ACHN (cell line): ENCODE measurements around the gene GRIN3B.

ENCODE experiments used
- DNase-seq: peaks from one replicate; pipeline ENCODE4 v3.0.0-alpha.2; 2015
- in situ Hi-C: cut with HindIII; loops from 2 replicates; pipeline ENCODE4 v1.10.0; 2017; ENCODE audit warnings: low sequenced_read_pairs, low pct_ligation_motif_present, low pct_unique_long_range_greater_than_20kb

The GRIN3B gene

DNA sequence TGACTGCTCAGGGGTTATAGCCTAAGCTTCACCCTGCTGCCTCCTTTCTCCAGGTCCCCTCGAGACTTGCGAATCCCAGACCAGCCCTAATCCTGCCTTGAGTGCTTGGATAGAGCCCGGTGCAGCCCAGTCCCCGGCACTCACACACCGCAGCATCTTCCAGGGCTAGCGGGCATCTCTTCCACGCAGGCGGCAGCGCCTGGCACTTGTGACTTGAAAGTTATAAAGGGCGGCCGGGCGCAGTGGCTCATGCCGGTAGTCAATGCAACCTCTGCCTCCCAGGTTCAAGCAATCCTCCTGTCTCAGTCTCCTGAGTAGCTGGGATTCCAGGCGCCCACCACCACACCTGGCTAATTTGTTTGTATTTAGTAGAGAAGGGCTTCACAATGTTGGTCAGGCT is 14.1 kb upstream of the GRIN3B start:
- in situ Hi-C loops: no loop called here
- no peak for DNase-seq

DNA sequence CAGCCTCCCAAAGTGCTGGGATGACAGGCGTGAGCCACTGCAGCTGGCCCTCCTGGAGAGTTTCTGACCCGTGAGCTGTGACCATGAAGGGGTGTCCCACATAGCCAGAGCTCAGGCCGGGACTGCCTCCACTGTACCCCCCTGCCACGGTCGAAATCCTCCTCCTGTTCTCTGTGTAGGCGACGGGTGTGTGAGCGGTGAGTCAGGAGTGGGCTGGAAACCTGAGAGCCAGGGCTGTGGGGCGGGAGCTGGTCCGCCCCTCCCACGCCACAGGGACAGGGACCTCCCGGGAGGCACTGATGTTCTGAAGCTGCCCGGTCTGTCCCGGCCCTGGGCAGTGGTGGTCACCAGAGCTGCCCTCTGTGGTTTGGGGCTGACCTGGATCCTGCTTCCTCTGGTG is 12.1 kb upstream of the GRIN3B start:
- in situ Hi-C loops: no loop called here
- no peak for DNase-seq

DNA sequence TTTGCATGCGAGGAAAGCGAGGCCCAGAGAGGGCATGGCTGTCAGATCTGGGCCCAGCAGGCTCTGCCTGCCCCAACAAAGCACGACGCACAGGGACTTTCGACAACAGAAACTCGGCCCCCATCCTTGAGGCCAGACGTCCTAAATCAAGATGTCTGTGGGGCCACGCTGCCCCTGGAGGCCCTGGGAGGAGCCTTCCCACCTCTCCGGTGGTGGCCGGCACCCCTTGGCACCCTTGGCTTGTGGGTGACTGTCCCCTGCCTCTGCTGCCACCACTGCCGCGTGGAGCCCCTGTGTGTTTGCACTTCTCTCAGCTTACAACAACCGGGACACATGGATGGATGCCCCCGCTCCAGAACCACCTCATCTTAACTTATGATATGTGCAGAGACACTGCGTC is 11.7 kb upstream of the GRIN3B start:
- in situ Hi-C loops: no loop called here
- no peak for DNase-seq

DNA sequence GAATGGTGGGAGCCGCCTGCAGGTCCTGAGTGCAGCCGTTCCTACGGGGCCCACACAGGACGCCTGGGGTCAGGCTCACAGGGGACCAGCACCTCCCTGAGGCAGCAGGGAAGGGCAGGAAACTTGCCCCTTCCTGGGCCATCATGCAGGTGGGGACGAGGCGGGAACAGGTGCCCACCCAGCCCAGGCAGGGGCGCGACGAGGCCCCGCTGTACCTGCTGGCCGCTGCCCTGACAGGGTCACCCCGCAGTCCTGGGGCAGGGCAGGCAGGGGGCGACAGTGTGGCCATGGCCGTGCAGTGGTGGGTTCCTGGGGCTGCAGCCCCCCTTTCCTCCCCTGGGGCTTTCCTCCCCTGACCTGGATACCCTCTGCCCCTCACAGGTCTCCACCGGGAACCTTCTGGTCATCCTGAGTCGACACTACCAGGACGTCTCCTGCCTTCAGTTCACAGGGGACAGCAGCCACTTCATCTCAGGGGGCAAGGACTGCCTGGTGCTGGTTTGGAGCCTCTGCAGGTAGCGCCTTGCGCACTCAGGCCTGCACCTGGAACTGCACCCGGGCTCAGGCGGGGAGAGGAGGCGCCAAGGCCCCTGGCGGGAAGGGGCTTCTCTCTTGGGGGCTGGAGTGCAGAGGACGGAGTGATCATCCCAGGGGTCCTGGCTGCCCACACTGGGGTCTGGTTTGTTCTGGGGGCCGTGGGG is 10.7 kb upstream of the GRIN3B start:
- no peak for DNase-seq
- in situ Hi-C loops: no loop called here

DNA sequence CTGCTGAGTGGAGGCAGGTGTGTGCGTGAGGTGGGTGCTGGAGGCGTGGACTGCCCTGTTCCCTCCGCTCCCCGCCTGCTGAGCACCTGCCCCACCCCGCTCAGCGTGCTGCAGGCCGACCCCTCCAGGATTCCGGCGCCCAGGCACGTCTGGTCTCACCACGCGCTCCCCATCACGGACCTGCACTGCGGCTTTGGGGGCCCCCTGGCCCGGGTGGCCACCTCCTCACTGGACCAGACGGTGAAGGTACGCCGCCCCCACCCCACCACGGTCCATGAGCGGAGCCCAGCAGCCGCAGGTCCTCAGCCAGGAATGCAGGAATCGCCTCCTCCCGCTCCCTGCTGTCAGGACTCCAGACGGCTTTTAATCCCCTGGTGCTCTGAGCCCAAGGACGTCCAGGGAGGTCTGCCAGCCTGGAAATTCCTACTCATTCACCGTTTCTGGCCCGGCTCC is 10.1 kb upstream of the GRIN3B start:
- DNase-seq: no peak
- in situ Hi-C loops: no loop called here

DNA sequence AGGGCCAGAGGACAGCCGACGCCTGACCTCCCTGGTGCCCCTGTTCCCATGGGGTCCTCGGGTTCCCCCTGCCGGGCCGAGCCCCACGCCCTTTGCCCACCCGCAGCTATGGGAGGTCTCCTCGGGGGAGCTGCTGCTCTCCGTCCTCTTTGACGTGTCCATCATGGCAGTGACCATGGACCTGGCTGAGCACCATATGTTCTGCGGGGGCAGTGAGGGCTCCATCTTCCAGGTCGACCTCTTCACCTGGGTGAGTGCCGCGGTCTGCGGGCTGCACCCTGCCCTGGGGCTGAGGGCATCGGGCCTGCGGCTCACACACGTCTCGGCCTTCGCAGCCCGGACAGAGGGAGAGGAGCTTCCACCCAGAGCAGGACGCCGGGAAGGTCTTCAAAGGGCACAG is 9.5 kb upstream of the GRIN3B start:
- DNase-seq: no peak
- in situ Hi-C loops: no loop called here

DNA sequence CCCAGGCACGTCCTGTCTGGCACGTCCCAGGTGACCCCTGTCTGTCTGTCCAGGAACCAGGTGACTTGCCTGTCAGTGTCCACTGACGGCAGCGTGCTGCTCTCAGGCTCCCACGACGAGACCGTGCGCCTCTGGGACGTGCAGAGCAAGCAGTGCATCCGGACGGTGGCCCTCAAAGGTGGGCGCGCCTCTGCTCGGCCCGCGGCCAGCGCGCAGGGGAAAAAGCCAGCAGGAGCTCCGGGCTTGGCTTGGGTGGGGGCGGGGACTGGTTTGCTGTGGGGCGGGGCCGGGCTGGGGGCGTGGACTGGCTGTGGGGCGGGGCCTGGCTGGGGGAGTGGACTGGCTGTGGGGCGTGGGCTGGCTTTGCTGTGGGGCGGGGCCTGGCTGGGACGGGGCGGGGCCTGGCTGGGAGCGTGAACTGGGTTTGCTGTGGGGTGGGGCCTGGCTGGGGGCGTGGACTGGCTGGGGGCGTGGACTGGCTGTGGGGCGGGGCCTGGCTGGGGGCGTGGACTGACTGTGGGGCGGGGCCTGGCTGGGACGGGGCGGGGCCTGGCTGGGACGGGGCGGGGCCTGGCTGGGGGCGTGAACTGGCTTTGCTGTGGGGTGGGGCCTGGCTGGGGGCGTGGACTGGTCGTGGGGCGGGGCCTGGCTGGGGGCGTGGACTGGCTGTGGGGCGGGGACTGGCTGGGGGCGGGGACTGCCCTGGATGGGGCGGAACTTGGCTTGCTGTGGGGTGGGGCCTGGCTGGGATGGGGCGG is 8.9 kb upstream of the GRIN3B start:
- in situ Hi-C loops: no loop called here
- DNase-seq: no peak

DNA sequence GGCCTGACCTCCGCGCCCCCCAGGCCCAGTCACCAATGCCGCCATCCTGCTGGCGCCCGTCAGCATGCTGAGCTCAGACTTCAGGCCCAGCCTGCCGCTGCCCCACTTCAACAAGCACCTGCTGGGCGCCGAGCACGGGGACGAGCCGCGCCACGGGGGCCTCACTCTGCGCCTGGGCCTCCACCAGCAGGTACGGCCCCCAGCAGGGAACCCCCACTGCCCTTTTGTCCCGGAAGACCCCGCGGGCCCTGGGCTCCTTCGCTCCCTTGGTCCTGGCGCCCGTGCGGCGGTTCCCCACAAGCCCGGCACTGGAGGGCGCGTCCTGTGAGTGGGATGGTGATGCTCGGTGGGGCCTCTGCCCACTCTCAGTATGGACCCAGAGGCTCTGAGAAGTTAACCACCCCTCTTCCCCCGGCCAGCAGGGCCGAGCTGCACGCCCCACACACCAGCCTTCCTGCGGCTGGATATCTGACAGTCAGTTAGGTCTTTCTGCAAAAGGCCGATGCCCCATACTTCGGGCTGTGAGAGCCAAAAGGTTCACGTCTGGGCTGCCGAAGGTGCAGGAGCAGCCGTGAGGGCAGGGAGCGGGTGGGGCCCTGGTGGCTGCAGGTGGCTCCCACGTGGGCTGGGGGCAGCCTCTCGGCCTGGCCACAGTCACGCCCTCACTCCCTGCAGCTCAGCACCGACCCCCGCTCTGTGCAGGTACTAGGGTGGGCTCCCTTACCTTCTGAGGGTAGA is 8.1 kb upstream of the GRIN3B start:
- DNase-seq: no peak
- in situ Hi-C loops: no loop called here

DNA sequence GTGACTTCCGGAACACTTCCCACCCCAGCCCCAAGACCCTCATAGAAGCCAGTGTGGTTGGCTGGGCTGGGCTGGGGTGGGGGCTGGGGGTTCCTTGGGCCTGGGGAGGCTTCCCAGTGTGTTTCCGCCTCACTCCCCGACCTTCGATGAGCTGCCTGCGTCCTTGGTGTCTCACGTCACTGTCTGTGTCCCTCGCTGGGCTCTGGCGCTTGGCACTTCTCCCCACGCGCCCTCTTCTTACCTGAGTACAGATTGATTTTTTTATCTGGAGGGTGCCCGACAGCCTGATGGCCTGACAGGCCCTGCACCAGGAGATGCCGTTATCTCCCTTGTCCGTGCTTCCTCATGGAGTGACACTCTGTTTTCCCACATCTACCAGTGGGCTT is 7.6 kb upstream of the GRIN3B start:
- in situ Hi-C loops: no loop called here
- DNase-seq: no peak

DNA sequence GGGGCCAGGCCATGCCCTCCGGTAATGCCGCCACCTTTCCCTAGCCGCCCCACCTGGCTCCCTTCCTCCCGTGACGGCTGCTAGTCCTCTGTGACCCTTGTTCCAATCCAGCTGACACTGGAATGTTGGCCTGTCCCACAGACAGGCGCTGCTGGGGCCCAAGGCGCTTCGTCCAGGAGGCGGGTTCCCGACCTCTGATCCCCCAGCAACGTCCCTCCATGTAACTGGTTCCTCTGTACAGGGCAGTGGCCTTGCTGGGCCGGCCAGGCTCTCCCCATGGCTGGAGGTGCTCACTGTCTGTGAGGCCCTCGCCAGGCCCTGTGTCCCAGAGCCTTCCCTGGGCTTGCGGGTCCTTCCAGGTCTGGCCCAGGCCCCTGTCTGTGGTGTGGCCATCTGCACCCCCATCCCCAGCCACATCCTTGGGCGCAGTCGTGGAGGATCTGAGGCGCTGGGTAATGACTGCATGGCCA is 6.8 kb upstream of the GRIN3B start:
- no peak for DNase-seq
- in situ Hi-C loops: no loop called here

DNA sequence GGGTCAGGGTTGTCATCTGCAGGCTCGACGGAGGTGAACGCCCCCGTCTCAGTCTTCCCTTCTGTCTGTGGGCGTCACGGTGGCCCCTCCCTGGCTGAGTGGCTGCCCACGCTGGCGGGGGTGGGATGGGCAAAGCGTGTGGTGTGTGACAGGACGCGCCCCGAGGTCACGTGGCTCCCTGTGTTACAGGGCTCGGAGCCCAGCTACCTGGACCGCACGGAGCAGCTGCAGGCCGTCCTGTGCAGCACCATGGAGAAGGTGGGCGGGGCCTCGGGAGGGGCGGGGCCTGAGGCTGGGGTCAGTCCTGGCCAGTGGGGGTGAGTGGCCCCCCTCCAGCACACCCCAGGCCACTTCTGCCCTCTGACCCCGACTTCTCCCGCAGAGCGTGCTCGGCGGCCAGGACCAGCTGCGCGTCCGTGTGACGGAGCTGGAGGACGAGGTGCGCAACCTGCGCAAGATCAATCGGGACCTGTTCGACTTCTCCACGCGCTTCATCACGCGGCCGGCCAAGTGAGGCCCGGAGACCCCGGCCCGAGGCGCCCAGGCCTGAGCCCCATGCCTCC is 6.3 kb upstream of the GRIN3B start:
- no peak for DNase-seq
- in situ Hi-C loops: no loop called here

DNA sequence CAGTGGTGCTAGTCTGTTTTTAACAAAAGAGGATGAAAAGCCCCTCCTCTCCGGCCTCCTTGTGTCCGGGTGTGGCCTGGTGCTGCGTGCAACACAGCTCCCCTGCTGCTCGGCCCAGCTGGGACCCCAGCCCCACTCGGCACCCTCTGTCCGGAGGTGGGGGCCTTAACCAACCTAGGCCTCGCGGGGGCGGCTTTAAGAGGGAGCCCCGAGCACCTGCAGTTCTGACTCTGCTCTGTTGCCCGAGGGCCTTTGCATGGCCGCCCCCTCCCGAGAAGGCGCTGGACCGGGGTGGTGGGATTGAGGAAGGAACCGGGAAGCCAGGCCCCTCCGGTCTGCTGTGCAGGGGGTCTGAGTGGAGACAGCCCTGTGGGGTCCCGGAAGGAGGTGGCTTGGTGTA is 5.7 kb upstream of the GRIN3B start:
- DNase-seq: no peak
- in situ Hi-C loops: no loop called here

DNA sequence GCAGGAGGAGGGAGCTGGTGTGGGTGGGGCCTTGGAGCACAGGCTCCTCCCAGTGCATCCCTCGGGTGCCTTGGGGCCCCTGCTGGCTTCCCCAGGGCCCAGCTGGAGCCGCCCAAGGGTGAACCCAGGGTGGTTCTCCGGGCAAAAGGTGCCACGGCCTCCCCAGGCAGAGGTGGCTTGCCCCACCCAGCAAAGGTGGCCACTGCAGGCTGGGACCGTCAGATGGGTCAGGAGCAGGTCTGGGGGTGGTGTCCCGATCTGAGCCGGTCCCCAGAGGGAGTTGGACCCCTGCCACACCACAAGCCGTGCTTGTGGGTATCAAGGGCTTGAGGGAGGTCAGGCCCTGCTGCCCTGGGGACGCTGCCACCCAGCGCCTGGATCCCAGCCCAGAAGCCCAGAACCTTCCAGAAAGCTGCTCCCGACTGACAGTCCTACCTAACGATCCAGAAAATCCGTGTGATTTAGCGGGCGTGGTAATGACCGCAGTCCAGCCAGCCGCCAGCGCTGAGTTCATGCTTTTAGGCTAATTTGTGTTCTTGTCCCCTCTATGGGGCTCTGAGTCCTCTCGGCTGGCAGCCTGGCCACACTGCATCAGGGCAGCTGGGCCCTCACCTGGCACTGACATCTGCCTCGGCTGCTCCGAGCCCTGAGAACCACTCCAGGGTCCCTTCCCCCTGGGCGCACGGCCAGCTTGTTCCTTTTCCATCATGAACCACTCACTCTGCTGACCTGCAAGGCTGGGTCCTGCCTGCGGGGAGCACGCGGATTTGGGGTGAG is 5.0 kb upstream of the GRIN3B start:
- in situ Hi-C loops: no loop called here
- peak; percentile 86 for DNase-seq

DNA sequence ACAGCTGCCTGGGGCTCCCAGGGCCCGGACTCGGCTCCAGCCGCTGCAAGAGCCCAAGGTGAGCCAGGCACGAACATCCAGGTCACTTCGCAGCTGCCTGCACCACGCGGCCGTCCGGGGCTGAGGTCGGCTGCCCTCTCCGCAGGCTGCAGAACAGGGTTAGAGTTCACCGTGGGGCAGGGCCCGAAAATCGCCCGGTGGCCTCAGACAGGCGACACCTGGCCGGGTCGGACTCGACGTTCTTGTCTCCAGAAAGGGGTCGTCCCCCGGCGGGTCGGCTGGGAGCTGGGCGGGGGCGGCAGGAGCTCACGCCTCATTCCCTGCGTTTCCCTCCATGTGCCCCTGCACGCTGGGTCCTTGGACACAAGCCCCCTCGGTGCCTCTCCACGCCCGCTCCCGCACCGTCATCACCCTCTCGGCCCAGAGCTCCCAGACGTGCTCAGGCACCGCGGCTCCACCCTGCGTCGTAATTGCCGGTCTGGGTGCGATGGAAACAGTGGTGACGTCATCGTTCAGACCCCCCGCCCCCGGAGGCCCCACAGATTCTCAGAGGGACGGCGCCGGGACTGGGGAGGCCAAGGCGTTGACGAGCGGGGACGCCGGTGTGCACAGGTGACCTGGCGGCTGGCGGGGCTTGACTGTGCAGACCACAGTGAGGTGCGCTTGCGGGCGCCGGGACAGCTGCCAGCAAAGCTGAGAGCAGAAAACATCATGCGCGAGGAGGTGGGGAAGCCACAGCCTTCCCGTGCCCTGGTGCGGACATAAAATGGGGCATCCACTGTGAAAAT is 4.0 kb upstream of the GRIN3B start:
- no peak for DNase-seq
- in situ Hi-C loops: no loop called here

DNA sequence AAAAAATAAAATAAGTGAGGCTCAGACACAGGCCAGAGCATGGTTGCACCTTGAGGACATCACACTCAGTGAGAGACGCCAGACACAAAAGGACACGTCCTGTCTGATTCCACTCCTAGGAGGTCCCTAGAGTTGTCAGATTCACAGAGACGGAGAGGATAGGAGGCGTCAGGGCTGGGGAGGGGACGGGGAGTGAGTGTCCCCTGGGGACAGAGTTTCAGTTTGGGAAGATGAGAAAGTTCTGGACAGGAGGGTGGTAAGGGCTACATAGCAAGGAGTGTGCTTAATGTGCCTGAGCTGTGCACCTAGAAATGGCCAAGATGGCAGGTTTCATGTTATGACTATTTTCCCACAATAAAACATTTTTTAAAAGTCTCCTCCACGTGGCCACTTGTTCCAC is 2.2 kb upstream of the GRIN3B start:
- no peak for DNase-seq
- in situ Hi-C loops: no loop called here

DNA sequence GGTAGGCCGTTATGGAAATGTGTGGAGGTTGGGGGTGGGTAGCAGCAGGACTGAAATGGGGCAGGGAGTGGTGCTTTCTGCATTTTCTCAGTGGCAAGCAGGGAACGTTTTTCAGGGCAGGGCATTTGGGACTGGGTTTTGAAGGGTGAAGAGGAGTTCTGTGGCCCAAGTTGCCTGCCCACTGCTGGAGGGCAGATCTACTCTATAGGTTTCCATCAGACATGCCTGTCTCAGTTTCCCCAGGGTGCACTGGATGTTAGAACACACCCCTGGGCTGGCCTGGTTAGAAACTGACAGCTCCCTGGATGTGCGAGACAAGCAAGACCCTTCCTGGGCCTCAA is 870 bp upstream of the GRIN3B start:
- no peak for DNase-seq

DNA sequence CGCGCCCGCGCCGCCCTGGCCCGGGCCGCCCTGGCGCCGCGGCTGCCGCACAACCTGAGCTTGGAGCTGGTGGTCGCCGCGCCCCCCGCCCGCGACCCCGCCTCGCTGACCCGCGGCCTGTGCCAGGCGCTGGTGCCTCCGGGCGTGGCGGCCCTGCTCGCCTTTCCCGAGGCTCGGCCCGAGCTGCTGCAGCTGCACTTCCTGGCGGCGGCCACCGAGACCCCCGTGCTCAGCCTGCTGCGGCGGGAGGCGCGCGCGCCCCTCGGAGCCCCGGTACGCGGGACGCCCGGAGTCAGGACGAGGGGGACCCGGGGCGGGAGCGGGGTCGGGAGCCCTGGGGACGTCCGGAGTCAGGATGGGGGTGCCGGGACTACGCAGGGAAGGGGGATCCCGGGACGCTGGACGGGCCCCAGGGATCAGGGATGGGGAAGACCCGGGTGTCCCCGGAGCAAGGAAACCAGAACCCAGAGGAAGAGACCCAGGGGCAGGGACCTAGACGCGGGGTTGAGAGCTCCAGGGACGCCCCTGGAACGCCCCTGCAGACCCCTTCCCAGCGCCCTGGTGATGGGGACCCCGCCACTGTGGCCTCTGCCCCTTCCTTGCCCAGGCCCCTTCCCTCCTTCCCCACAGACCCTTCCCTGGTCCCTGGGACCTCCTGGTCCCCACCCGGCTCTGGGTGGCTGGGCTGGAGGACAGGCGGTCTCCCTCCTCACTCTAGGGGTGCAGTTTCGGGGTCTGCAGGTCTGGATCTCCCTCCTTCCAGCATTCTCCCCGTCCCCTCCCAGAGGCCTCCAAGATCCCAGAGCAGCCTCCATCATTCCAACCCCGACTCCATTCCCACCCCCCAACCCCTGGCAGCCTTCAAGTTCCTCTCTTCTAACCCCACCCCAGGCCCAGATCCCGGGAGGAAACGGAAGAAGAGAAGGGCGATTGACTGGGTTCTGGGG is 645 bp downstream of the GRIN3B start:
- DNase-seq: no peak
- in situ Hi-C loops: no loop called here

More for the DNA sequence above, 870 bp upstream of the GRIN3B start:
- in situ Hi-C loops: no loop called here
